Stimulated activated CD8-positive, alpha-beta memory T cell treated with anti-CD3 and anti-CD28 coated beads, Interleukin-4, amount 100 ng/mL, for 1 hour (primary cell): ENCODE data around the gene SLC20A1.

Experiments used
- DNase-seq, 2 donors: peaks; one replicate each; pipeline ENCODE4 v3.0.0-alpha.2; 2020; ENCODE audit warnings: low read depth in 2 of 2, low spot score in 1 of 2

SLC20A1 gene

DNA sequence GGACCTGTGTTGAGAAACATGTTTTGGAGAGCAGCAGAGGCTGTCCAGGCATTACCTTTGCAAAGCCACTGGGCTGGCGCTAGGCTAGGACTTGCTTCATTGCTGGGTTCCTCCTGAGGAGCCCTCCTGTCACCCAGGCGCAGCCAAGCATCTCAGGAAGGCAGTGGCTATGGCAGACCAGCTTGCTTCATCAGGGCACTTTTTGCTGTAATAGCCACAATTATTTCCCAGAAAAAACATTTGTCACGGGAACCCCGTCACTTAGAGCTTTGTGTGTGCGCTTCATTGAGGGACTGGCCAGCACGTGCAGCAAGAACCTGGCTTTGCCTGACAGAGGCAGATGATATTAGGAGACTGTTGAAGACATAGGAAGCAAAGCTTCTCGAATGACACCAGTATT is 36.4 kb downstream of the SLC20A1 start:
- no peak for DNase-seq

DNA sequence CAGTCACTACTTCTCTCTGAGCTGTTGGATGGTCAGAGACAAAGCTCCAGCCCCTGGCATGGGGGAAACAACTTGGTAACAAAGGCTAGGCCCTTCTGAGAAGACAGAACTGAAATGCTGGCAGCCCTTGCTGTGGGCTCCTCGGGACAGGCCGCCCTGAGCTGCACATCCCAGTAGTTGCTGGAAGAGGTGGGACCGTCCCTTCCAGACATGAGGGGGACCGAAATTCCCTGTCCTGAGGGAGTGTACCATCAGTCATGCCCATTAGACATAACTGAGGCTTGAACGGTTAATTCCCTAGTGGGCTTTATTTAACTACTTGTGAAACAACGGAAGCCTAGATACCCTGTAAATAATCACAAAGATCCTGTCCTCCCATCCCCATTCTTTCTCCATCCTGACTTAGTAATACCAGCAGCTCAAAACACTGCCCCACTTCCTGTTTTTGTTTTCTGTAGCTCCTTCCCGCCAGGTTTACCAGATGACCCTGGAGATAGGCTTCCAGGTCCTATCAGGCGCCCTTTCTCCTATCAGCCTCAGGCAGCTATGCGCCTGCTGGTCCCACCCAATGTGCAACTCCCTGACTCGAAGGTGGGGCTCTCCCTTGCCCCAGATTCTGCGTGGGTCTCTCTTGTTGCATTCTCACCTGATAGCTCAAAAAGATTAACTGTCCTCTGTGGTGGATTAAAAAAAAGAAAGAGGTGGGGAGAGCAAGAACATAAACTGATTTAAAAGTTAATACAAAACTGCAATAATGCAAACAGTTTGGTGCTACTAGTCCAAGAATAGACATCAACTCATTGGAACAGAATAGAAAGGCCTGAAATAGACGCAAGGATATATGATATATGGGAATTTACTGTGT is 38.0 kb downstream of the SLC20A1 start:
- no peak for DNase-seq

DNA sequence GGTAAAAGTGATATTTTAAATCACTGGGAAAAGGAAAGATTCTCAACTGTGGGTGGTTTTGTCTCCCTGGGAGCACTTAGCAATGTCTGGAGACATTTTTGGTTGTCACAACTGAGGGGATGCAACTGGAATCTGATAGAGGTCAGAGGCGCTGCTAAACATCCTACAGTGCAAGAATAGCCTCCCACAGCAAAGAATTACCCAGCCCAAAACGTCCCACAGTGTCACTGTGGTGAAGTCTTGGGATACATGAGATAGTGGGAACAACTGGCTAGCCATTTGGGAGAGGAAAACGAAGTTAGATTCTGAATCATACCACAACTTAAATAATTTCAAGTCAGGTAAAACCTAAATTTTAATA is 38.7 kb downstream of the SLC20A1 start:
- no peak for DNase-seq

DNA sequence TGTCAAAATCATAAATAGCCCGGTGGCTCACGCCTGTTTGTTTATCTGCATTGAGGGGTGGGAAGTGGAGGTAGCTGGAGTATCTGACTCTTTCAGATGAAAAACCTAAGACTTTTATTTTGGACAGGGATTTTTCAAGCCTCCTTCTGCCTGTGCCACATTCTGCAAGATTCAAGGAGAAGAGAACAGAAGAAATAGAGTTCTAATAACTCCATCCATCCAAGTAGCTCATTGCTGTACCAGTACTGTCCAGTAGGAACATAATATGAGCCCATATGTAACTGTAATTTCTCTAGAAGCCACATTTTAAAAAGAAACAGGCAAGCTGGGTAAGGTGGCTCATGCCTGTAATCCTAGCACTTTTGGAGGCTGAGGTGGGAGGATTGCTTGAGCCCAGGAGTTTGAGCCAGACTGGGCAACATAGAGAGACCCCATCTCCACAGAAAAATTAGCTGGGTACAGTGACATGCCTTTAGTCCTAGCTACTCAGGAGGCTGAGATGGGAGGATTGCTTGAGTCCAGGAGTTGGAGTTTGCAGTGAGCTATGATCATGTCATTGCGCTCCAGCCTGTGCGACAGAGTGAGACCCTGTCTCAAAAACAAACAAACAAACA is 39.6 kb downstream of the SLC20A1 start:
- no peak for DNase-seq

DNA sequence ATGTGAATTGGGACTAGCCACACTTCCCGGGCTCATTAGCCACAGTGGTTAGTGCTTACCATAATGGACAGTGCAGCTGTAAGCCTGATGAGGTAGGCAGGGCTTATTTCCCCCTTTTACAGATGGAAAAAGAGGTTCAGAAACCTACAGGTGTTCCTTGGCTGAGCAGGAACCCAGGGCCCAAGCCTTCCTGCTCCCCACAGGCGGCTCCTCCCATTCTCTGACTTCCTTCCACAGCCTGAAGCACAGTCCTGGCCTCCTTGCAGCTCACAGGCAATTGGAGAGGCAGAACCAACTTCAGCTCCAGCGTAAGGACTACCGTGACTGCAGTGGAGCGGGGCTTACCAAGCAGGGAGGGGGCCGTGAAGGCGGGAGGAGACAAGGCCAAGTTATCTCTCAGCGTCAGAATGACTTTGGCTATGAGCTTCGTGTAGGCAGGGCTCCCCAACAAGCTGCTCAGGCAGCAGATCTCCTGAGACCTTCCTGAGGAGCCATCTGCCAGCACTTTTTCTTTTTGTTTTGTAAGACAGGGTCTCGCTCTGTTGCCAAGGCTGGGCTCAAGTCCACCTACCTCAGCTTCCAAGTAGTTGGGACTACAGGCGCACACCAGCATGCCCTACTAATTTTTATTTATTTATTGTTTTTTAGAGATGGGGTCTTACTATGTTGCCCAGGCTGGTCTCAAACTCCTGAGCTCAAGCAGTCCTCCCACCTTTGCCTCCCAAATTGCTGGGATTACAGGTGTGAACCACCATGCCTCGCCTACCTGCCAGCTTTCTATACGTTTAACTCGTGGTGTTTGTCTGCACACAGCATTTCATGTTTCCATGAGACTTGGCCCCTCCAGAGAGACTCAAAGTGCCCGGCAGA is 40.8 kb downstream of the SLC20A1 start:
- no peak for DNase-seq

DNA sequence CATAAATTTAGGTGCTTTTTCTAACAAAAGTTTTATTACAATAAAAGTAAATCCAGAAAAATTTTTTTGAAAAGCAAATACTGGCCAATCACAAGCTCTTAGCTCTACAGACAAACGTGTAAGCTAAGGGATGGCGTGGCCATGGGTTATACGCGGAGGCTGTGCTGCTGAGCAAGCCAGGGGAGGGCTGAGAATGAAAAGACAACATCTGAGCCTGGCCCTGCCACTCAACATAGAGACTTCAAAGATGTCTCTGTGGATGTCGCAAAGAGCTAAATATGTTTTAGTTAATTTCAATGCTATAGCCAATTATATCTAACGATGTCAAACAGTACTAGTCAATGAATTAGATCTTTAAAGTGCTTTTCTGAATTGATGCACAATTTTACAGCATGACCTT is 41.8 kb downstream of the SLC20A1 start:
- DNase-seq, result no peak

DNA sequence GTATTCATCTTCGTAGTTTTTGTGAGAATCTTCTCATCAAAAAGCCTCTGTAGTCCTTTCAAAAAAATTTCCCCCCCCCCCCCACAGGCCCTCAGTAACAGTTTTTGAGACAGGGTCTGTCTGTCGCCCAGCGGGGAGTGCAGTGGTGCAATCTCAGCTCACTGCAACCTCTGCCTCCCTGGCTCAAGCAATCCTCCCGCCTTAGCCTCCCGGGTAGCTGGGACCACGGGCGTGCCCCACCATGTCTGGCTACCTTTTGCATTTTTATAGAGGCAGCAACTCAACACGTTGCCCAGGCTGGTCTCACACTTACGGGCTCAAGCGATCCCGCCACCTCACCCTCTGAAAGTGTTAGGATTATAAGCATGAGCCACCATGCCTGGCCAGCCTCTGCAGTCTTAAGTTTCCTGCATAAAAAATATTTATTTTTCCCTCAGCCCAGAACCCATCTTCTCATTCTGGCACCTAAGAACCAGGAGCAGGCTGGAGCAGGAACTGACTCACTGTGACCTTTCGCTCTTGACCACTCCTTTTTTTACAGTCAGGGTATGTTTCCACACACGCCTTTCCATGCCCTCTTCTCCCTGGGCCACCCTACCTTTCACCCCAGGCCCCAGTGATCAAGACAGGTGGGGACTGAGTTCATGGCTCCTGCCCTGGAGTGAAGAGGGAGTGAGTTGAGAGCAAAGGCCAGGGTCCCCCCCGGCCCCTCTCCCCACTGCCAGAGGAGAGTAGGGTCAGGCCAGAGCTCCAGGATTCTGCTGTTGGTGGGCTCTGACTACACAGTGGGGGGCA is 42.5 kb downstream of the SLC20A1 start:
- no peak for DNase-seq

DNA sequence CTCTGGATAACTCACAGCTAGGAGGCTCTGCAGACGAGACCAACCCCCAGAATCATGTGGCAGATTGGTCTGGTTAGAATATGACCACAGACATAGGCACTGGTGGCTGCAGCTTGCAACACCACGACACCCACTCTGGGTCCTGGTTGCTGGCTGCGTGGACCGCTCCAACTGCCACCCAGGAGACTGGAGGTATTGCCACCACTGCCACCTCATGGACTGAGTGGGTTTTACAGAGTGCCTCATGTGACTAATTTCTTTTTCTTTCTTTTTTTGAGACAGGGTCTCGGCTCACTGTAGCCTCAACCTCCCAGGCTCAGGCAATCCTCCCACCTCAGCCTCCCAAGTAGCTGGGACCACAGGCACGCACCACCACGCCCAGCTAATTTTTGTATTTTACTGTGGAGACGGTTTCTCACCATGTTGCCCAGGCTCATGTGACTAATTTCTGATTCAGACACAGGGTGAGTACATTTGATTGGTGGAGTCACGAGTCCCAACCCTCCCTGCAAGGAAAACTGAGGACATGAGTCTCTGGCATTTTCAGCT is 45.2 kb downstream of the SLC20A1 start:
- peak; percentile 32 to 45 for DNase-seq

DNA sequence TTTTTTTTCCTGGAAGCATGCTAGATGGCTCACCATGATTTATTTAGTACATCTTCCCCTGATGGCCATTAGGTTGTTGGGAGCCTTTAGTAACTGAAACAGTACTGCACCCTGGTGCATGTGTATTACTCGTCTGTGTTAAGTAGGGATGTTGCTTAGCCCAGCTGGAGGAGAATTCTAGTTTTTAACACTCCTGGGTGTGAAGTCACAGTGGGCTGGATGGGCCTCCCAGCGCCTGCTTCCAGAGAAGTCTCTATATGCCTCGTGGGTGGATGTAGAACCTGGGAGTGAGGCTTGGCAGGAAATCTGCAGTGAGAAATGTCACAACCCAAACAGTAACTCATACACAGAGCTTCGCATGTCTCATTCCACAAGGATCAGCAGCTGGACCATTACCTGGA is 46.1 kb downstream of the SLC20A1 start:
- DNase-seq, result no peak

DNA sequence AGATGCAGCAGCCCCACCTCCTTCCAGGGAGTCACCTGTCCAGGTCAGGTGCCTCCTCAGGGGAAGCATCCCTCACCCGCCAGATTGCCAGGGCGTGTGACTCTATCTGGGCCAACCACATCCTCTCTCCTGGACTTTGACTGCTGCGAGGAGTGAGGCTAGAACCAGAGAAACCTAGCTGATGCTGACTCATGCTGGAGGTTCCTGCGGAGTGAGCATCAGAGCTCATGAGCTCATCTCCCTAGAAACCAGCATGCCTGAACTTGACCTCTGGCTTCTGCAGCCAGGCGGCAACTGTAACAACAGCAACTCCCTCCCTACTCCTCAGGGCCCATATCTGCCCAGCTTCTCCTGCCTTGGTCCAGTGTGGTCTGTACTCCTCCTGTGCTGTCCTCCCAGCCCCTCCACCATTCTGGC is 46.8 kb downstream of the SLC20A1 start:
- DNase-seq, result peak in 1 of 2 donors; percentile 6

DNA sequence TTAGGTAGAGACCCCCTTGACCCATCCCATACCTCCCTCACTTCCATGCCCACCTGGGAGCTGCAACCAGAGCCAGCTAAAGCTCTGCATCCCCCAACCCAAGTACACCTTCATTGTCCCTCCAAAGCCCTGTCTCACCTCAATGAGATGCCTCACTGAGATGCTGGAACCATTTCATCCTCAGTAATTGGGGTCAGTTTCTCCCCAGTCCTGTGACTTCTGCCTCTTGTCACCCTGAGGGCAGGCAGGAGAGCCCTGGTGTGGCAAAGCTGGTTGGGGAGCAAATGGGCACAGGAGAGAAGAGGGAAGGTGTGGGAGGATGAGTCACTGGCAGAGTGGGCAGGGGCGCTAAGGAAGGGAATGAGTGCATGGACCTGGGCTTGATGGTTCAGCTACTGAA is 47.2 kb downstream of the SLC20A1 start:
- DNase-seq, result no peak

DNA sequence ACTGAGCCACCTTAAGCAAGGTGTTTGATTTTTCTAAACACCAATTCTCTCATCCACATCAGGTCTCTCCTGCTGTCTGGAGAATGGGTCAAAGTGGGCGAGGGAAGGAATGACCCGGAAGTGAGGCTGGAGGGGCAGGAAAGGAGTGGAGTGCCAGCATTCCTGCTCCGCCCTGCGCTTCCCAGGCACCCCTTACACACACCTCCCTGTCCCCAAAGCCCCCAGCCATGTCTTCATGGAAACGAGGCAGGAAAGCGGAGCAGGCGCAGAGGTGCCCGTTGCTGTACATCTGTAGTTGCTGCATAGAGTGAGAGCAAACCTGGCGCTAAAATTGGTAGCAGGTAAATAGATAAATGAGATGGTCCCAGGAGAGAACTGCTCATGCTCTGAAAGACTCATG is 47.9 kb downstream of the SLC20A1 start:
- DNase-seq, result no peak

DNA sequence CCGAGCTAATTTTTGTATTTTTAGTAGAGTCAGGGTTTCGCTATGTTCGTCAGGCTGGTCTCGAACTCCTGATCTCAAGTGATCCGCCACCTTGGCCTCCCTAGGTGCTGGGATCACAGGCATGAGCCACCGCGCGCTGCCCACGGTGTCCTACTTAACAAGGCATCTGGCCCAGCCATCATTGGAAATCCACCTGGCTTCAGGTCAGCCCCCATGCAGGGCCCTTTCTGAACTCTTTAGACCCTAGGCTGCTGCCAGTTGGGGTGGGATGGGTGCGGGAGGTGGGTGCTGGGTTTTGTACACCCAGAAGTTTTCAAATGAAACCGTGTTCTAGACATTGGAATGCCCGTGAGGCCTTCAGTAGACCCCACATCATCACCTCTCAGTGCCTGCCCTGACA is 48.4 kb downstream of the SLC20A1 start:
- DNase-seq, result no peak

DNA sequence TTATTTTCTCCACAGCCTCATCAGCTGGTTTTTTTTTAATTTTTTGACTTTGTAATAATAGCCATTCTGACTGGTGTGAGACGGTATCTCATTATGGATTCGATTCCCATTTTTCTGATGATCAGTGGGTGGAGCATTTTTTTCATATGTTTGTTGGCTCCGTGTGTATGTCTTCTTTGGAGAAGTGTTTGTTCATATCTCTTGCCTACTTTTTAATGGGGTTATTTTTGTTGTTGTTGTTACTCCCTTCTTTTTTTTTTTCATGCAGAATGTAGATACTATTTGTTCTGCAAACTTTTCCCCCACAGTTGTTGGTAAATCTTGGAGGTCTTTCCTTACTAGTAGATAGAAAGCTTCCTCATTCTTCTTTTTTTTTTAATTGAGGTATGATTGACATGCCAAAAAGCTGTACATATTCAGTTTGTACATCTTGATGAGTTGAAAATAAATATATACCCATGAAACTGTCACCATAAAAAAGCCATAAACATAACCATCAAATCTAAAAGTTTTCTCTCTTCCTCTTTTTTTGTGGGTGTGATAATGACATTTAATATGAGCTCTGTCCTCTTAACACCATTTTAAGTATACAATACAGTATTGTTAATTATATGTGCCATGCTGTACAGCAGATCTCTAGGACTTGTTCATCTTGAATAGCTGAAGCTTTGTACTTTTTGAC is 53.2 kb downstream of the SLC20A1 start:
- DNase-seq, result no peak

DNA sequence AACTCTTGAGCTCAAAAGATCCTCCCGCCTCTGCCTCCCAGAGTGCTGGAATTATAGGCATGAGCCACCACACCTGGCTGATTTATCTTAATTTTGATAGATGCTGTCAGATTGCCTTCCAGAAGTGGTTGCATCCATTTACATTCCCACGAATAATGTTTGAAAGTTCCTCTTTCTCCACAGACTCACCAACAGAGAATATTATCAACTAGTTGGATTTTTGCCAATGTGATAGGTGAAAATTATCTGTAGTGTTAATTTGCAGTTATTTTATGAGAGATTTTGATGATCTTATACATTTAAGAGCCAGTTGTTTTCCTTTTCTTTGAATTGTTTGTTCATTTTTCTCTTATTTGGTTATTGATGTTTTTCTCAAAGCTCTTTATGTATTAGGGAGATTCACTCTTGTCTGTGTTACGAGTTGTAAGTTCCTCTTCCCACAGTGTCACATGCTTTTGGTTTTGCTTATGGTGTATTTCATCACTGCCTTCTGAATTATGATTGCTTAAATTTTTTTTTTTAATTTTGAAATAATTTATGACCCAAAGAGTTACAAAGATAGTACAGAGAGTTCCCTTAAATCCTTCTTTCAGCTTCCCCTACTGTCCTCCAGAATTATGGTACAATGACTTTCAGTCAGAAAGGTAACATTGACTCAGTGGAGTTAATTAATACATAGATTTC is 54.4 kb downstream of the SLC20A1 start:
- DNase-seq, result no peak

DNA sequence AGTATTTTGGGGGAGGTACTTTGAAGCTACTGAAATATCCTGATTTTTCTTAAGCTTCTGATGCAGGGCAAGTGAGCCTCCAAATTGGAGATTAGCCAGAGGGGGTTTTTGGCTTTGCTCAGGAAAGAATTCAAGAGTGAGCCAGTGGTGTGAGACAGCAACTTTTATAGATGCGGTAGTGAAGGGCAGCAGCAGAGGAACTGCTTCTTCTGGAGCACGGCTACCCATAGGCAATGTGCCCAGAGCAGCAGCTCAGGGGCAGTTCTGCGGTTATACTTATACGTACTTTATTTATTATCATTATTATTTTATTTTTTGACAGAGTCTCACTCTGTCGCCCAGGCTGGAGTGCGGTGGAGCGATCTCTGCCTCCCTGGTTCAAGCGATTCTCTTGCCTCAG is 55.3 kb downstream of the SLC20A1 start:
- no peak for DNase-seq

DNA sequence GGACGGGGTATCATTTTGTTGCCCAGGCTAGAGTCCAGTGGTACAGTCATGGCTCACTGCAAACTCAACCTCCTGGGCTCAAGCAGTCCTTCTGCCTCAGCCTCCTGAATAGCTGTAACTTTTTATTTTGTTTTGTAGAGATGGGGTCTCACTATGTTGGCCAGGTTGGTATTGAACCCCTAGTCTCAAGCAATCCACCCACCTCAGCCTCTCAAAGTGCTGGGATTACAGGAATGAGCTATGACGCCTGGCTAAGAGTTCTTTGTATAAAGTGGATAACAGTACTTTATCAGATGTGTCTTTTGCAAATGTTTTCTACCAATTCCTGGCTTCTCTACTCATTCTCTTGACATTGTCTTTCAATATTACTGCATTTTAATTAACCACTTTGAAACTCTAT is 57.9 kb downstream of the SLC20A1 start:
- DNase-seq, result no peak

DNA sequence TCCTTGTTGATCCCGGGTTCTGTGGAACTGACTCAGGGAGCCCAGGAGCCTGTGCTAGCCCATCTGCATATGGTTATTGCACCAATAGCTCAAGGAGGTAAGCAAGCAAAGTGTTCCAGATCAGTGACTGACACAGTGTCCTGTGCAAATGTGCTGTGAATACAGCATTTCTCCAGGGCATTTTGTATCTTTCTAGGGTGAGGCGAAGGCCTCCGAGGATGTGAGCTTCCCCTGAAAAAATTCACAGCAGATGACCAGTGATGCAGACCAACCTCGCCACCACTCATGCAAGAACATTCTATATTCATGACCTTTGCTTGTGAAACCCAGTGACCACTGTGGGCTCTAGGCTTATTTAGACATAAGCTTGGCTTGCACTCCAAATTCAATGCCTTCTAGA is 59.8 kb downstream of the SLC20A1 start:
- no peak for DNase-seq

DNA sequence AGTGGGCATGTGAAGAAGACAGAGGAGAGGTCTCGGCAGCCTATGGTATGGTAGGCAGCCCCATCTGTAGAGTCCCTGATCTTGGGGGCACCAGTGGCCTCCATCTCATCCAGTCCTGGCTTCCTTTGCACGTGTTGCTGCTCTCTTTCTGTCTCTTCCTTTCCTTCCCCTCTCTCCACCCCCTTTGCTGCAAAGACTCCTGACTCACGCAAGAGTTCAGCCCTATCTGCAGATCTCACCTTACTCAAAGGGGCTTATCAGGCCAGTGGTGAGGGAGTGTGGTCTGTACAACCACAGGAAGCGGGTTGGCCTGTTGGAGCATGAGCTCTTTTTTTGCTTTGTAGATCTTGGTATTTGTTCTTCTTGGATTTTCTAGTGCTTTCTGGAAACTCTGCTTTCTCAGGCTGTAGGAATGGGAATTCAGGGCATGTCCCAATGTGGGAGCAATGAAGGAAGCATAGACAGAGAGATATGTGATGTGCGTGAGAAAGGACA is 60.5 kb downstream of the SLC20A1 start:
- DNase-seq, result peak in 1 of 2 donors; percentile 31
